Gastroesophageal sphincter (tissue), 4 donors: ENCODE measurements around the gene EHBP1L1. TPM values are rescaled to one million over a fixed set of nuclear protein-coding genes. Genes with fewer than 3 reads are reported as not detected.

Experiments
- ATAC-seq: fragments of 150-250 bp; one replicate; pipeline ENCODE4 v1.9.1; 2016; ENCODE audit warnings: mild to moderate bottlenecking, moderate library complexity
- H3K27ac ChIP-seq, 4 donors: fragments of 200-600 bp; sonication (generic) in 3 of 4; 1 replicate in 3 of 4; 2 replicates in 1 of 4; pipeline ENCODE4 v1.5.1; 2016 to 2019
- H3K27me3 ChIP-seq: fragments of 200-600 bp; sonication (generic); one replicate; pipeline ENCODE4 v1.5.1; 2019
- H3K36me3 ChIP-seq, 2 donors: fragments of 200-600 bp; sonication (generic); one replicate each; pipeline ENCODE4 v1.5.1; 2019; ENCODE audit warnings: control low read depth in 1 of 2
- H3K4me1 ChIP-seq, 3 donors: fragments of 200-600 bp; sonication (generic); 1 replicate in 2 of 3; 2 replicates in 1 of 3; pipeline ENCODE4 v1.5.1; 2016 to 2019; ENCODE audit warnings: control low read depth in 2 of 3
- H3K4me3 ChIP-seq, 2 donors: fragments of 200-600 bp; sonication (generic); one replicate each; pipeline ENCODE4 v1.5.1; 2019; ENCODE audit warnings: mild to moderate bottlenecking in 1 of 2, moderate library complexity in 1 of 2
- H3K9me3 ChIP-seq, 3 donors: fragments of 200-600 bp; sonication (generic); one replicate each; pipeline ENCODE4 v1.5.1; 2017 to 2019; ENCODE audit warnings: control low read depth in 2 of 3
- CTCF ChIP-seq, 4 experiments: fragments of 200-600 bp in 2 of 4; fragments of 450-650 bp in 2 of 4; sonication (generic) in 1 of 4; IDR thresholded peaks; one replicate each; pipeline ENCODE4 v1.5.1; 2017 to 2019; ENCODE audit warnings: antibody characterized with exemption in 4 of 4, mild to moderate bottlenecking in 2 of 4, moderate library complexity in 2 of 4
- EP300 ChIP-seq: sonication (generic); formaldehyde crosslinking; IDR thresholded peaks from one replicate; pipeline ENCODE4 v1.6.1; 2017; ENCODE audit warnings: antibody characterized with exemption, mild to moderate bottlenecking
- POLR2A ChIP-seq, 2 donors: fragments of 450-650 bp; IDR thresholded peaks; one replicate each; pipeline ENCODE4 v1.6.1; 2017; ENCODE audit warnings: antibody characterized with exemption in 2 of 2, mild to moderate bottlenecking in 2 of 2, moderate library complexity in 1 of 2
- POLR2AphosphoS5 ChIP-seq: sonication (generic); formaldehyde crosslinking; IDR thresholded peaks from one replicate; pipeline ENCODE4 v1.6.1; 2017; ENCODE audit warnings: antibody characterized with exemption
- WGBS, 2 donors: methylation state at CpG; one replicate each; pipeline ENCODE4 v1.1.5; 2018; ENCODE audit warnings: low coverage in 1 of 2; 5-methylcytosine and 5-hydroxymethylcytosine counted together
- total RNA-seq, 4 donors: library from RNA; depleted of rRNA; stranded (reverse); fragments of >200 nt; gene quantifications; one replicate each; pipeline ENCODE4 v1.1.0, GENCODE V29; 2016

The EHBP1L1 gene
- total RNA-seq, 4 donors from 2014 or later = 172 to 329 (median 202) TPM

GRCh38 chr11:65558002-65558929, 17.6 kb upstream of the EHBP1L1 start, which contains the start of gene LTBP3:
LTBP3 (minus strand) TSS chr11:65558359; CDS start chr11:65557959, 400 bp downstream.
- peak; percentile 7 to 15 for TF ChIP-seq POLR2A (IDR thresholded peaks at IDR 0.05)
- peak in 1 of 4 experiments; percentile 36 for TF ChIP-seq CTCF (IDR thresholded peaks at IDR 0.05)
- no peak for TF ChIP-seq EP300
- peak; percentile 85 for TF ChIP-seq POLR2AphosphoS5
- H3K36me3 ChIP-seq = peaks cover 0 to 10% of the 10 kb centered on the region in 2 donors
- no peaks in the 10 kb centered on the region for H3K9me3 ChIP-seq
- WGBS, 2 donors = 0% methylated on average over 4 of the region's 79 CpGs; no CpG with 5 or more reads in 1 of the 2 donors
- H3K27me3 ChIP-seq = no peaks in the 10 kb centered on the region
- peak within 1 kb of the TSS; percentile 59 to 79 for H3K4me3 ChIP-seq
- H3K4me1 ChIP-seq = peaks cover 0 to 74% (median 59%) of the 10 kb centered on the region in 3 donors
- peak within 1 kb of the TSS; percentile 90 to 100 (median 98) for H3K27ac ChIP-seq
- ATAC-seq = peak; percentile 88

GRCh38 chr11:65558930-65559509, 16.8 kb upstream of the EHBP1L1 start:
- no peaks in the 10 kb centered on the region for H3K27me3 ChIP-seq
- no CpG with 5 or more reads among the region's 19 CpGs for WGBS, 2 donors
- peak overlapping the region; percentile 59 to 79 for H3K4me3 ChIP-seq
- H3K36me3 ChIP-seq = peaks cover 0 to 2% of the 10 kb centered on the region in 2 donors
- peak; percentile 64 for ATAC-seq
- no peaks in the 10 kb centered on the region for H3K9me3 ChIP-seq
- peak overlapping the region; percentile 90 to 100 (median 98) for H3K27ac ChIP-seq
- peaks cover 0 to 67% (median 52%) of the 10 kb centered on the region in 3 donors for H3K4me1 ChIP-seq
- TF ChIP-seq CTCF (IDR thresholded peaks at IDR 0.05) = peak in 1 of 4 experiments; percentile 48
- no peak for TF ChIP-seq EP300
- TF ChIP-seq POLR2AphosphoS5 = peak; percentile 52

- Histone ChIP-seq H3K4me3 (no peak overlapping the region), H3K27ac (peak overlapping the region; percentile 90 to 100 (median 98)), H3K4me1 (peaks cover 0 to 62% (median 49%) of the 10 kb centered on the region in 3 donors), H3K27me3 (no peaks in the 10 kb centered on the region), H3K36me3 (no peaks in the 10 kb centered on the region), H3K9me3 (no peaks in the 10 kb centered on the region)
- WGBS, 2 donors = 17% methylated on average over 2 of the region's 5 CpGs; no CpG with 5 or more reads in 1 of the 2 donors
- ATAC-seq = no peak
- TF ChIP-seq CTCF (IDR thresholded peaks at IDR 0.05) (no peak), POLR2A (IDR thresholded peaks at IDR 0.05) (no peak)
Measured at GRCh38 chr11:65559535-65559934, 16.3 kb upstream of the EHBP1L1 start.

- H3K27me3 ChIP-seq = no peaks in the 10 kb centered on the region
- 39 to 80% methylated on average over 1 to 5 of the region's 5 CpGs for WGBS, 2 donors
- H3K36me3 ChIP-seq = no peaks in the 10 kb centered on the region
- TF ChIP-seq CTCF (IDR thresholded peaks at IDR 0.05) (no peak), POLR2A (IDR thresholded peaks at IDR 0.05) (no peak), POLR2AphosphoS5 (no peak), EP300 (no peak)
- no peaks in the 10 kb centered on the region for H3K9me3 ChIP-seq
- H3K27ac ChIP-seq = peak overlapping the region; percentile 90 to 100 (median 98)
- peaks cover 0 to 56% (median 44%) of the 10 kb centered on the region in 3 donors for H3K4me1 ChIP-seq
- no peak for ATAC-seq
- H3K4me3 ChIP-seq = no peak overlapping the region
Measured at GRCh38 chr11:65559951-65560537, 15.8 kb upstream of the EHBP1L1 start.
